ENCODE measurements around the gene NDRG3. TPM values are rescaled to one million over a fixed set of nuclear protein-coding genes. Genes with fewer than 3 reads are reported as not detected.

Gene NDRG3
- total and polyA plus RNA-seq, 2 donors (not counting 3 experiments of a cell fraction or from before 2014, with no cell fraction given) = 25.7 to 27.7 TPM

DNA sequence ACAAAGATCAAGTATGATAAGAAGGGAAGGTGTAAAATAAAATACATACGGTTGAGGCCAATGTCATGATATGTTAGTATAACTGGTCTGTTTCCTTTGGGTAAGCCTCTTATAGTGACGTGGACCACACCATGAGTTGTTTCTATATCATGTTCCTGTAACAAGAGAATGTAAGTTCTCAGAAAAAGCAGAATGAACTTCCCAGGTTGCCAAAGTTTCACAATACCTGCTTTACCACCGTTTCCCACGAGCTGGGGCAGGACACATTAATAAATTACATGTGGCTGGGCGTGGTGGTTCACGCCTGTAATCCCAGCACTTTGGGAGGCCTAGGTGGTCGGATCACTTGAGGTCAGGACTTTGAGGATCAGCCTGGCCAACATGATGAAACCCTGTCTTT lies 57.3 kb downstream of the NDRG3 start:
- dilution Hi-C loops (cut with MboI; ENCODE audit: extremely low pct_ligation_motif_present, low sequenced_read_pairs) (no loop called here), intact Hi-C loops (cut with micrococcal nuclease) (no loop called here)
- Histone ChIP-seq H4K20me1 (replicated peaks; ENCODE audit: control insufficient read depth, extremely low read depth, insufficient read depth, low read length) (no peaks in the 10 kb centered on the region), H3K27ac (ENCODE audit: insufficient read depth, low read depth, low read length) (no peak overlapping the region), H3K9me3 (replicated peaks; ENCODE audit: control insufficient read depth, insufficient read depth, low read length) (no peaks in the 10 kb centered on the region), H3K36me3 (ENCODE audit: control insufficient read depth in 2 of 2, extremely low read depth in 1 of 2, insufficient read depth in 2 of 2, low read length in 2 of 2) (no peaks in the 10 kb centered on the region), H3K79me2 (ENCODE audit: control insufficient read depth, insufficient read depth, low read length) (no peaks in the 10 kb centered on the region), H3K27me3 (ENCODE audit: control insufficient read depth in 2 of 2, insufficient read depth in 2 of 2, low read length in 2 of 2) (no peaks in the 10 kb centered on the region), H2AFZ (ENCODE audit: low read depth, low read length) (no peak overlapping the region), H3K9me1 (replicated peaks; ENCODE audit: control insufficient read depth, extremely low read depth, insufficient read depth, low read length) (no peaks in the 10 kb centered on the region), H3K4me1 (ENCODE audit: control insufficient read depth, extremely low read depth, insufficient read depth, low read length) (no peaks in the 10 kb centered on the region), H3K4me3 (replicated peaks in 1 of 3; ENCODE audit: insufficient read depth in 1 of 3, low read depth in 1 of 3, low read length in 3 of 3) (no peak overlapping the region), H3K4me2 (ENCODE audit: insufficient read depth, low read length) (no peak overlapping the region), H3K9ac (replicated peaks; ENCODE audit: extremely low read depth, insufficient read depth, low read length) (no peak overlapping the region)
- no TSS peak for BruUV-seq (replicated peaks)
- ChIA-PET CTCF (interaction anchor here (0.6 to 1.8 kb wide), 2 partner anchors 11 to 194 kb away, joined by 3 to 4 read pairs; no protein-coding TSS in a partner anchor), POLR2A (no interaction called here)
- no peak for TF ChIP-seq CTCF (IDR thresholded peaks at IDR 0.05; ENCODE audit: extremely low read depth in 1 of 2, insufficient read depth in 1 of 2, low read depth in 1 of 2, low read length in 2 of 2)
- no peak for TF ChIP-seq GATA2 (IDR thresholded peaks at IDR 0.05; ENCODE audit: insufficient read depth, insufficient read length, low read depth, low read length)
- no peak for TF ChIP-seq POLR2A (IDR thresholded peaks at IDR 0.05; ENCODE audit: low read depth, low read length)
- no peak for TF ChIP-seq FOS (IDR thresholded peaks at IDR 0.05; ENCODE audit: borderline replicate concordance, insufficient read depth, low read length)
- TF ChIP-seq EZH2 (IDR thresholded peaks at IDR 0.05; ENCODE audit: borderline replicate concordance, low read depth, low read length, severe bottlenecking) = no peak
- TF ChIP-seq MYC (IDR thresholded peaks at IDR 0.05; ENCODE audit: low read depth, low read length) = no peak
- TF ChIP-seq POLR2AphosphoS5 (IDR thresholded peaks at IDR 0.05; ENCODE audit: insufficient read depth, low read depth, low read length) = no peak
- TF ChIP-seq MAX (IDR thresholded peaks at IDR 0.05; ENCODE audit: insufficient read depth, insufficient read length) = no peak
- no peak for TF ChIP-seq JUN (IDR thresholded peaks at IDR 0.05; ENCODE audit: borderline replicate concordance, insufficient read depth, insufficient read length, low read depth)
- DNase-seq (ENCODE audit: low read depth, low spot score) = no peak
- FAIRE-seq = no peak
